Astrocyte of the spinal cord (primary cell): Measurements from ENCODE around the gene HS3ST2.
"Not testable (repeated sequence)": the region's sequence is repeated elsewhere in the genome, so short reads cannot be mapped to it uniquely, and the experiment has no call there.

Experiments used
- DNase-seq: peaks from one replicate; pipeline ENCODE4 v3.0.0; 2011; ENCODE audit warnings: low read depth, low spot score
- H3K4me3 ChIP-seq: 2 replicates; pipeline ENCODE4 v1.5.1; 2011; ENCODE audit warnings: low read depth, mild to moderate bottlenecking, low read length, moderate library complexity
- in situ Hi-C: cut with HindIII; loops from 2 replicates; pipeline ENCODE4 v1.10.0; 2017; ENCODE audit warnings: low sequenced_read_pairs
- TF ChIP-seq, protein P1 (sequence below): IDR thresholded peaks from 2 replicates; pipeline ENCODE4 v1.5.1; 2012; ENCODE audit warnings: low read depth, mild to moderate bottlenecking, low read length, inconsistent platforms

HS3ST2 gene

DNA sequence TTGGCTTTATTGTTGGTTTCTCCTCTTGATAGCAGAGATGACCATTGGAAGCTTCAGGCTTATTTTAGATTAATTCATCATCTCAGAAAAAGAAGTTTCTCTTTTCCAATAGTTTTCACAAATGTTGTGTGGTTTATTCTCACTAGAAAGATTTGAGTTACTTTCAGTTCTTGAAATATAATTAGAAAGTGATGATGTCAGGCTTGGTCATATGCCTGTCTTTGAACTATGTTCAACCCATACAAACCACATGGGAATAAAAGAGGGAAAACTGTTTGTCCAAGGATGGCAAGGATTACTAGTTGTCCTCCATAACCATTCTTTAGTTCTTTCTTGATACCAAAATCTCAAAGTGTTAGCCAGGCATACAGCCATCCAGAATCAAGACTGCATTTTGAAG is 3.7 kb upstream of the HS3ST2 start:
- H3K4me3 ChIP-seq, result no peak overlapping the region
- DNase-seq, result no peak
- in situ Hi-C loops, result no loop called here
- TF ChIP-seq, protein P1, sequence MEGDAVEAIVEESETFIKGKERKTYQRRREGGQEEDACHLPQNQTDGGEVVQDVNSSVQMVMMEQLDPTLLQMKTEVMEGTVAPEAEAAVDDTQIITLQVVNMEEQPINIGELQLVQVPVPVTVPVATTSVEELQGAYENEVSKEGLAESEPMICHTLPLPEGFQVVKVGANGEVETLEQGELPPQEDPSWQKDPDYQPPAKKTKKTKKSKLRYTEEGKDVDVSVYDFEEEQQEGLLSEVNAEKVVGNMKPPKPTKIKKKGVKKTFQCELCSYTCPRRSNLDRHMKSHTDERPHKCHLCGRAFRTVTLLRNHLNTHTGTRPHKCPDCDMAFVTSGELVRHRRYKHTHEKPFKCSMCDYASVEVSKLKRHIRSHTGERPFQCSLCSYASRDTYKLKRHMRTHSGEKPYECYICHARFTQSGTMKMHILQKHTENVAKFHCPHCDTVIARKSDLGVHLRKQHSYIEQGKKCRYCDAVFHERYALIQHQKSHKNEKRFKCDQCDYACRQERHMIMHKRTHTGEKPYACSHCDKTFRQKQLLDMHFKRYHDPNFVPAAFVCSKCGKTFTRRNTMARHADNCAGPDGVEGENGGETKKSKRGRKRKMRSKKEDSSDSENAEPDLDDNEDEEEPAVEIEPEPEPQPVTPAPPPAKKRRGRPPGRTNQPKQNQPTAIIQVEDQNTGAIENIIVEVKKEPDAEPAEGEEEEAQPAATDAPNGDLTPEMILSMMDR, result no peak

DNA sequence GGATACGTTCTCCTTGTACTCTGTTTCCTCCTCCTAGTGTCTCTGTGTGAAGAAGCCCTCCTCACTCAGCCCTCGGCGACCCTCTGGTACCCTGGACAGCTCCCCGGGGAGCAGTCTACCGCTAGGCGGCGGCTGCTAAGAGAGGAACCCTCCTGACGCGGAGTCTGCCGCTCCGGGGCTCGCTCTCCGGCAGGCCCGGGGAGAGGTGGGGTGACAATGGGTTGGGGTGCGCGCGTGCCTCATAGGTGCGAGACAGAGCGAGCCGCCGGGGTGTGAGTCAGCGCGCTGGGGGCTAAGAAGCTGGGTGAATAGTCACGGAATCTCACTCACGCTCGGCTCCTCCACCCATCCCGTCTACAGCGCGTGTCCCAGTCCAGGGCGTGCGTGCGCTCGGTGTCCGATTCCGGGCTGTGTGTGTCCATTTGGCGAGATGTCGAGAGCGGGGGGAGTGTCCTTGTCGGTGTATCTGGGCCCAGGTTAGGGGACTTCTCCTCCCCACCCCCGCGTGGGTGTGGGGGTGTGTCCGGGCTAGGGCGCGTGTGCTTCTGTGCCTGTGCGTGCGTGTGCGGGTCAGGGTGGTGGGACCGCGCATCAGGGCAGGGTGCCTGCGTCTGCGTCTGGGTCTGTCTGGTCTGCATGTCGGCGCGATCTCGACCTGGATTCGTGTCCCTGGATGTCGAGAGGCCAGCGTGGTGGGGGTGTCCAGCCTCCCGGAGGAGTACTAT is 577 bp upstream of the HS3ST2 start:
- DNase-seq, result peak; percentile 21
- in situ Hi-C loops, result no loop called here
- no peak overlapping the region for H3K4me3 ChIP-seq
- TF ChIP-seq, protein P1, result peak; percentile 71

DNA sequence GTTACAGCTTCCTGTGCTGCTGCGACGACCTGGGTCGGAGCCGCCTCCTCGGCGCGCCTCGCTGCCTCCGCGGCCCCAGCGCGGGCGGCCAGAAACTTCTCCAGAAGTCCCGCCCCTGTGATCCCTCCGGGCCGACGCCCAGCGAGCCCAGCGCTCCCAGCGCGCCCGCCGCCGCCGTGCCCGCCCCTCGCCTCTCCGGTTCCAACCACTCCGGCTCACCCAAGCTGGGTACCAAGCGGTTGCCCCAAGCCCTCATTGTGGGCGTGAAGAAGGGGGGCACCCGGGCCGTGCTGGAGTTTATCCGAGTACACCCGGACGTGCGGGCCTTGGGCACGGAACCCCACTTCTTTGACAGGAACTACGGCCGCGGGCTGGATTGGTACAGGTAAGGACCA is 746 bp downstream of the HS3ST2 start:
- in situ Hi-C loops, result no loop called here
- H3K4me3 ChIP-seq, result no peak overlapping the region
- no peak for DNase-seq
- TF ChIP-seq, protein P1, result no peak

DNA sequence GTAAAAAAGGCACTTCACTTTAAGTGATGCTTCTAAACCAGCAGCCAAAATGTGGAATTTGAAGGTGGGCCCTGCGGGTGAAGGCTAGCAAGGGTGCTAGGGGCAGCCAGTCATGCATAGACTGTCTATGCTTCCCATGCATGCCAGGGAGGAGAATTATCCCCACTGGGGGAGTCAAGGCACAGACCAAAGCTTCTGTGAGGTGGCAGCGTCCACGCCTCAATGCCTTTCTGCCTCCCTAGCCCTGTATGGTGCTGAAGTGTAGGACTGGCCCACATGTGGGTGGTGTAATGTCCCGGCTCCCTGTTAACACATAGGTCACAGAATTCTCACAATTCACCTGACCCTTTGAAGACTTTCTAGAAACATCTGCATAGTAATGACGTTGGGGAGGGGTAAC is 1.9 kb downstream of the HS3ST2 start:
- DNase-seq, result no peak
- TF ChIP-seq, protein P1, result no peak
- no peak overlapping the region for H3K4me3 ChIP-seq
- in situ Hi-C loops, result no loop called here

DNA sequence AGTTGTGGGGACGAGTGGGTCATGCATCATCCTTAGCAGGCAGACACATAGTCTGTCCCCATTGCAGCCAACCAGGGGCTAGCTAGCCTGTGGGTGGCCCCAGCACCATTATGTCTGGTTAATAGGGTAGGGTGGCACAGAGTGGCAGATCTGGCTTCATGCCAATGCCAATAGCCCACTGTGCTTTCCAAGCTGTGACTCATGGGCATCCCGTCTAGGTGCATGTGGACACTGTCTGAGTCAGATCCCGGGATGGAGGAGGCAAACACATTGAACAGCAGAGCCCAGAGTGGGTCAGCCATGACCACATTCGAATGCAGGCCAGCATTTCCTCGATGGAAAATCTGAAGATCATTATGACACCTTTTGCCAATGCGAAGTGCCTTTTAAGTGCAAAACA is 2.5 kb downstream of the HS3ST2 start:
- DNase-seq, result no peak
- TF ChIP-seq, protein P1, result no peak
- no peak overlapping the region for H3K4me3 ChIP-seq
- in situ Hi-C loops, result no loop called here

DNA sequence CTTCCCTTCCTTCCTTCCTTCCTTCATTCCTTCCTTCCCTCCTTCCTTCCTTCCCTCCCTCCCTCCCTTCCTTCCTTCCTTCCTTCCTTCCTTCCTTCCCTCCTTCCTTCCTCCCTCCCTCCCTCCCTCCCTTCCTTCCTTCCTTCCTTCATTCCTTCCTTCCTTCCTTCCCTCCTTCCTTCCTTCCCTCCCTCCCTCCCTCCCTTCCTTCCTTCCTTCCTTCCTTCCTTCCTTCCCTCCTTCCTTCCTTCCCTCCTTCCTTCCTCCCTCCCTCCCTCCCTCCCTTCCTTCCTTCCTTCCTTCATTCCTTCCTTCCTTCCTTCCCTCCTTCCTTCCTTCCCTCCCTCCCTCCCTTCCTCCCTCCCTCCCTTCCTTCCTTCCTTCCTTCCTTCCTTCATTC is 4.8 kb downstream of the HS3ST2 start:
- DNase-seq, in situ Hi-C loops, H3K4me3 ChIP-seq: not testable (repeated sequence)

DNA sequence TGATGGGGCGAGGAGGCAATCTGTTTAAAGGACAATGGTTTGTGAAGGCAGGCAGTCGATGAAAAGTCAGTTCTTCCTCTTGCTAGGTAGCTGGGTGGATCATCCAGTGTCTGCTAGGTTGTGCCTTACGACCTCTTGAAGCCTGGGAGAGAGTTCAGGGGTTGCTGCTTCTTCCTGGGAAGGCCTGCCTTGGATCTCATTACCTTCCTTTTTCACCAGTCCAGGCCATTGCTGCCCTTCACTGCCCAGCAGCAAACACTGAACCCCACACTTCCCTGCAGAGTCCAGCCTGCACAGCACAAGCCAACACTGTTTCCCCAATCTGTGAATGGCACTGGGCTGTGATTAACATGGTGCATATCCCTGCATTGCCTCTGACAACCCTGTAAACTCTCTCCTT is 24.7 kb downstream of the HS3ST2 start:
- TF ChIP-seq, protein P1, result no peak
- no peak overlapping the region for H3K4me3 ChIP-seq
- in situ Hi-C loops, result no loop called here
- no peak for DNase-seq

DNA sequence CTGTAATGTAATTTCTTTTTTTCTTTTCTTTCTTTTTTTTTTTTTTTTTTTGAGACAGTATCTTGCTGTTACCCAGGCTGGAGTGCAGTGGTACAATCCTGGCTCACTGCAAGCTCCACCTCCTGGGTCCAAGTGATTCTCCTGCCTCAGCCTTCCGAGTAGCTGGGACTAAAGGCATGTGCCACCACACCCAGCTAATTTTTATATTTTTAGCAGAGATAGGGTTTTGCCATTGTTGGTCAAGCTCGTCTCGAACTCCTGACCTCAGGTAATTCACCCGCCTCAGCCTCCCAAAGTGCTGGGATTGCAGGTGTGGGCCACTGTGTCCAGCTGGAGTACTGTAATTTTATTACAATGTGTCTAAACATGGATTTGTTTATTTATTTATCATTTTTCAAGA is 28.1 kb downstream of the HS3ST2 start:
- DNase-seq, in situ Hi-C loops, H3K4me3 ChIP-seq: not testable (repeated sequence)
